Activated CD8-positive, alpha-beta T cell treated with anti-CD3 and anti-CD28 coated beads for 36 hours (primary cell): Measurements from ENCODE around the gene CABP4. TPM values are rescaled to one million over a fixed set of nuclear protein-coding genes. Genes with fewer than 3 reads are reported as not detected.

ENCODE experiments used
- ATAC-seq: fragments of 200-7000 bp; cut with Tn5 transposase; one replicate; pipeline ENCODE4 v1.10.0; 2021; ENCODE audit warnings: mild to moderate bottlenecking, moderate library complexity
- CTCF ChIA-PET: fragments of 350-600 bp; sonication (Branson Sonifier 250); formaldehyde crosslinking; loops from one replicate; lab custom pipeline; 2021; ENCODE audit warnings: antibody characterized with exemption; lab: Charles Lee
- POLR2A ChIA-PET: fragments of 350-600 bp; sonication (Branson Sonifier 250); formaldehyde crosslinking; loops from one replicate; lab custom pipeline; 2021; ENCODE audit warnings: antibody characterized with exemption; lab: Charles Lee
- DNase-seq: peaks from one replicate; pipeline ENCODE4 v3.0.0-alpha.2; 2020
- H3K27ac Mint-ChIP-seq: one replicate; pipeline ENCODE4 v1.8.0; 2021; ENCODE audit warnings: mild to moderate bottlenecking, mixed read lengths
- H3K27me3 Mint-ChIP-seq: one replicate; pipeline ENCODE4 v1.8.0; 2021; ENCODE audit warnings: mixed read lengths
- H3K36me3 Mint-ChIP-seq: one replicate; pipeline ENCODE4 v1.8.0; 2021; ENCODE audit warnings: low read depth, mixed read lengths
- H3K4me1 Mint-ChIP-seq: one replicate; pipeline ENCODE4 v1.8.0; 2021; ENCODE audit warnings: low read depth, mixed read lengths
- H3K4me3 Mint-ChIP-seq: one replicate; pipeline ENCODE4 v1.8.0; 2021; ENCODE audit warnings: mild to moderate bottlenecking, moderate library complexity, mixed read lengths
- H3K9me3 Mint-ChIP-seq: one replicate; pipeline ENCODE4 v1.8.0; 2021; ENCODE audit warnings: mixed read lengths
- intact Hi-C: fragments of 100-400 bp; cut with micrococcal nuclease; formaldehyde crosslinking; loops from one replicate; pipeline ENCODE4 v1.10.0; 2022
- total RNA-seq, 2 experiments: library from RNA; stranded (reverse); gene quantifications; one replicate each; pipeline ENCODE4 v1.2.3, GENCODE V29; 2021
- TF ChIP-seq, protein P1 (sequence below): fragments of 200-600 bp; IDR thresholded peaks from one replicate; pipeline ENCODE4 v1.8.0; 2022; ENCODE audit warnings: antibody characterized with exemption, mild to moderate bottlenecking

The CABP4 gene
- total RNA-seq, 2 experiments from 2014 or later = 0.83 to 1.4 TPM

DNA sequence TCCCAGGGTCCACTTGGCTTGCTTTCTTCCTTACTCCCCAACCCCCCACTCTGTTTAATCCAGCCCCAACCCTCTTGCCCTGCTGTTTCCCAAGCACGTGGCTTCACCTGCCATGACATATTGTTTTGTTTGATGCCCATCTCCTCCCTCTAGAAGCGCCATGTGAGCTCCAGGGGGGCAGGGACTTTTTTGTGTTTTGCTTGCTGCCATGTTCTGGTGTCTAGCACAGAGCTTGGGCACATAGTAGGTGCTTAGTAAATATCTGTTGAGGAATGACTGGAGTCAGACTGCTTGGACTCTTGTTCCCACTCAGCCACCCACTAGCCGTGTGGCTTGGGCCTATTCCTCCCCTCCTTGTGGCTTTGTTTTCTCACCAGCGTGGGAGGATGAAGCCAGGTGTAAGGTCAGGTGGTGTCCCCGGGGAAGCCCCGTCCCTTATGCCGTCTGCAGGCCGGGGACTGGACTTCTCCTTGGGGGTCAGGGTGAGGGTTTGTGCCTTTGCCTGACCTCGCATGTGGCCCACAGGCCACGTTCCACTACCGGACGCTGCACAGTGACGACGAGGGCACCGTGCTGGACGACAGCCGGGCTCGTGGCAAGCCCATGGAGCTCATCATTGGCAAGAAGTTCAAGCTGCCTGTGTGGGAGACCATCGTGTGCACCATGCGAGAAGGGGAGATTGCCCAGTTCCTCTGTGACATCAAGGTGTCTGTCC is 31.5 kb downstream of the CABP4 start:
- H3K27me3 Mint-ChIP-seq = no peaks in the 10 kb centered on the region
- H3K36me3 Mint-ChIP-seq = peaks cover 57% of the 10 kb centered on the region
- TF ChIP-seq, protein P1, sequence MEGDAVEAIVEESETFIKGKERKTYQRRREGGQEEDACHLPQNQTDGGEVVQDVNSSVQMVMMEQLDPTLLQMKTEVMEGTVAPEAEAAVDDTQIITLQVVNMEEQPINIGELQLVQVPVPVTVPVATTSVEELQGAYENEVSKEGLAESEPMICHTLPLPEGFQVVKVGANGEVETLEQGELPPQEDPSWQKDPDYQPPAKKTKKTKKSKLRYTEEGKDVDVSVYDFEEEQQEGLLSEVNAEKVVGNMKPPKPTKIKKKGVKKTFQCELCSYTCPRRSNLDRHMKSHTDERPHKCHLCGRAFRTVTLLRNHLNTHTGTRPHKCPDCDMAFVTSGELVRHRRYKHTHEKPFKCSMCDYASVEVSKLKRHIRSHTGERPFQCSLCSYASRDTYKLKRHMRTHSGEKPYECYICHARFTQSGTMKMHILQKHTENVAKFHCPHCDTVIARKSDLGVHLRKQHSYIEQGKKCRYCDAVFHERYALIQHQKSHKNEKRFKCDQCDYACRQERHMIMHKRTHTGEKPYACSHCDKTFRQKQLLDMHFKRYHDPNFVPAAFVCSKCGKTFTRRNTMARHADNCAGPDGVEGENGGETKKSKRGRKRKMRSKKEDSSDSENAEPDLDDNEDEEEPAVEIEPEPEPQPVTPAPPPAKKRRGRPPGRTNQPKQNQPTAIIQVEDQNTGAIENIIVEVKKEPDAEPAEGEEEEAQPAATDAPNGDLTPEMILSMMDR = no peak
- ATAC-seq = no peak
- intact Hi-C loops = loop anchor here (10.0 kb wide), 1 partner anchor 82 kb away; the partner anchor contains the start of genes PPP1CA and TBC1D10C
- ChIA-PET CTCF (interaction anchor here (1.3 to 1.6 kb wide), 2 partner anchors 18 to 19 kb away, joined by 4 read pairs; partner anchors contain the start of gene PITPNM1), POLR2A (interaction anchor here (1.0 to 10.7 kb wide), 10 partner anchors 16 to 96 kb away, joined by 3 to 108 read pairs (median 10); partner anchors contain the start of genes PITPNM1, PTPRCAP and TMEM134)
- H3K27ac Mint-ChIP-seq = peak overlapping the region; percentile 97
- H3K4me1 Mint-ChIP-seq = peaks cover 48% of the 10 kb centered on the region
- no peaks in the 10 kb centered on the region for H3K9me3 Mint-ChIP-seq
- H3K4me3 Mint-ChIP-seq = peak overlapping the region; percentile 79
- DNase-seq = peak; percentile 80

DNA sequence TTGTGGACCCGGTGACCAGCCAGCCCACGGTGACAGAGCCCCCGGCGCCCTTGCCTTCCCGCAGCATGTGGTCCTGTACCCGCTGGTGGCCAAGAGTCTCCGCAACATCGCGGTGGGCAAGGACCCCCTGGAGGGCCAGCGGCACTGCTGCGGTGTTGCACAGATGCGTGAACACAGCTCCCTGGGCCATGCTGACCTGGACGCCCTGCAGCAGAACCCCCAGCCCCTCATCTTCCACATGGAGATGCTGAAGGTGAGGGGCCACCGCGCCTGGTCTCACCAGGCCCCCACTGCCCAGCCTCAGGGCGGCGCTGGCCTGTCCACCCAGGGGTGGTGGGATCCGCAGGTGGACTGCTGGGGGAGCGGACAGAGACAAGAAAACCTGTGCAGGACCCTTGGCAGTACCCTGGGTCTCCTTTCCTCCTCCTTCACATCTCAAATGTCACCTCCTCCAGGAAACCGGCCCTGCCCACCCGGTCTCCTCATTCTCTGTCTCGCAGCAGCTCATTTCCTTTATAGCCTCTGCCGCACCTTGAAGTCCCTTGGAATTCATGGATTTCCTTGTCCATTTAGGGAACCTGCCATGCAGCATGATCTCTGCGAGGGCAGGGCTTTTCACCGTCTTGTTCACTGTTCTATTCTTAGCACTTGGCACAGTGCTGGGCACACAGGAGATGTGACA is 34.2 kb downstream of the CABP4 start:
- ChIA-PET POLR2A (interaction anchor here (0.8 to 10.7 kb wide), 6 partner anchors 13 to 102 kb away, joined by 3 to 108 read pairs (median 3); partner anchors contain the start of genes PITPNM1 and TMEM134), CTCF (interaction anchor here (1.6 to 1.9 kb wide), 2 partner anchors 16 to 88 kb away, joined by 7 read pairs; partner anchors contain the start of genes PITPNM1 and PPP1CA)
- intact Hi-C loops = loop anchor here (10.0 kb wide), 1 partner anchor 85 kb away; the partner anchor contains the start of genes PPP1CA and TBC1D10C
- Mint-ChIP-seq H3K36me3 (peaks cover 54% of the 10 kb centered on the region), H3K27ac (peak overlapping the region; percentile 97), H3K9me3 (no peaks in the 10 kb centered on the region), H3K4me1 (peaks cover 44% of the 10 kb centered on the region), H3K4me3 (no peak overlapping the region), H3K27me3 (no peaks in the 10 kb centered on the region)
- DNase-seq (no peak), ATAC-seq (no peak)
- TF ChIP-seq, protein P1 = no peak

DNA sequence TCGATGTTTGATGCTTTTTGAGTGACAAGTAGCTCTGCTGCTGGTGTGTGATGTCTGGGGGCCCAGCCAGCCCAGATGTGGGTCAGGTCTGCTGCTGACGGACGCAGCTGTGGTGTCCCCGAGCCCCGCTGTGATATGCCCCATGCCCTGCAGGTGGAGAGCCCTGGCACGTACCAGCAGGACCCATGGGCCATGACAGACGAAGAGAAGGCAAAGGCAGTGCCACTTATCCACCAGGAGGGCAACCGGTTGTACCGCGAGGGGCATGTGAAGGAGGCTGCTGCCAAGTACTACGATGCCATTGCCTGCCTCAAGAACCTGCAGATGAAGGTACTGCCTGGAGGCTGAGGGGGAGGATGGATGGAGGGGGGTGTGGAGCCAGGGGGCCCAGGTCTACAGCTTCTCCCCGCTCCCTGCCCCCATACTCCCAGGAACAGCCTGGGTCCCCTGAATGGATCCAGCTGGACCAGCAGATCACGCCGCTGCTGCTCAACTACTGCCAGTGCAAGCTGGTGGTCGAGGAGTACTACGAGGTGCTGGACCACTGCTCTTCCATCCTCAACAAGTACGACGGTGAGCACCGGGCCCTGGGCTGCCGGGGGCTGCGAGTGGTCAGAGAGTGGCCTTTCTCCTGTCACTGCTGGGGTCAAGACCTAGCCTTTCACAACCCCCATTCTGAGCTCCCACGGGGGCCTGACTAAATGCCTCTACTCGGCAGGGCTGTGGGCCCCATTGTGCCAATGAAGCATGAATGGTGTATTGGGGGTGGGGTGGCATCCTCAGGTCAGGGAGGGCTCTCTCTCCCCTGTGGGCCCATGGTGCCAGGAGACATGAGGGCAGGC is 35.0 kb downstream of the CABP4 start:
- DNase-seq = no peak
- Mint-ChIP-seq H3K4me3 (no peak overlapping the region), H3K9me3 (no peaks in the 10 kb centered on the region), H3K27me3 (no peaks in the 10 kb centered on the region), H3K4me1 (peaks cover 43% of the 10 kb centered on the region), H3K27ac (peak overlapping the region; percentile 82), H3K36me3 (peaks cover 48% of the 10 kb centered on the region)
- ChIA-PET CTCF (interaction anchor here (1.1 kb wide), 1 partner anchor 73 kb away, joined by 3 read pairs; no protein-coding TSS in a partner anchor), POLR2A (interaction anchor here (1.6 to 10.7 kb wide), 3 partner anchors 12 to 52 kb away, joined by 3 to 108 read pairs (median 81); partner anchors contain the start of genes PITPNM1 and TMEM134)
- no peak for ATAC-seq
- TF ChIP-seq, protein P1 = no peak
- intact Hi-C loops = loop anchor here (10.0 kb wide), 1 partner anchor 85 kb away; the partner anchor contains the start of genes PPP1CA and TBC1D10C

DNA sequence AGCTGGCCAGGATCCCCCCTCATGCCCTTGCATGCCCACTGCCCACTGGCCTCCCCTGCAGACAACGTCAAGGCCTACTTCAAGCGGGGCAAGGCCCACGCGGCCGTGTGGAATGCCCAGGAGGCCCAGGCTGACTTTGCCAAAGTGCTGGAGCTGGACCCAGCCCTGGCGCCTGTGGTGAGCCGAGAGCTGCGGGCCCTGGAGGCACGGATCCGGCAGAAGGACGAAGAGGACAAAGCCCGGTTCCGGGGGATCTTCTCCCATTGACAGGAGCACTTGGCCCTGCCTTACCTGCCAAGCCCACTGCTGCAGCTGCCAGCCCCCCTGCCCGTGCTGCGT is 35.5 kb downstream of the CABP4 start:
- intact Hi-C loops = no loop called here
- ChIA-PET POLR2A (interaction anchor here (1.0 to 10.7 kb wide), 5 partner anchors 12 to 89 kb away, joined by 3 to 108 read pairs (median 3); partner anchors contain the start of genes PITPNM1, PPP1CA and RPS6KB2), CTCF (interaction anchor here (1.1 kb wide), 2 partner anchors 74 to 108 kb away, joined by 3 read pairs; no protein-coding TSS in a partner anchor)
- H3K36me3 Mint-ChIP-seq = peaks cover 46% of the 10 kb centered on the region
- H3K27ac Mint-ChIP-seq = peak overlapping the region; percentile 55
- H3K4me3 Mint-ChIP-seq = no peak overlapping the region
- H3K4me1 Mint-ChIP-seq = peaks cover 41% of the 10 kb centered on the region
- H3K27me3 Mint-ChIP-seq = no peaks in the 10 kb centered on the region
- DNase-seq = no peak
- TF ChIP-seq, protein P1 = no peak
- no peaks in the 10 kb centered on the region for H3K9me3 Mint-ChIP-seq
- ATAC-seq = no peak
